NB4 (cell line): Measurements from ENCODE around the gene CHST14.

Experiments
- DNase-seq: peaks from one replicate; pipeline ENCODE4 v3.0.0; 2010; ENCODE audit warnings: low read depth
- H3K4me3 ChIP-seq: one replicate; pipeline ENCODE4 v1.5.1; 2011; ENCODE audit warnings: mild to moderate bottlenecking, low read depth, low read length, moderate library complexity
- CTCF ChIP-seq: IDR thresholded peaks from one replicate; pipeline ENCODE4 v1.5.1; 2012; ENCODE audit warnings: low read depth, low read length
- MAX ChIP-seq: IDR thresholded peaks from 2 replicates; pipeline ENCODE4 v1.6.1; 2011; ENCODE audit warnings: low read depth, low read length
- MYC ChIP-seq: IDR thresholded peaks from 2 replicates; pipeline ENCODE4 v1.6.1; 2011; ENCODE audit warnings: low read depth, low read length
- POLR2A ChIP-seq: IDR thresholded peaks from 2 replicates; pipeline ENCODE4 v1.6.1; 2011; ENCODE audit warnings: mild to moderate bottlenecking; ENCODE audit not compliant: insufficient read length; ENCODE audit errors: extremely low read depth

Gene CHST14

GRCh38 chr15:40477642-40478327, 7.0 kb downstream of the CHST14 start:
- no peak for DNase-seq
- TF ChIP-seq MAX = no peak
- no peak for TF ChIP-seq POLR2A
- no peak for TF ChIP-seq MYC
- TF ChIP-seq CTCF = no peak
- H3K4me3 ChIP-seq = no peak overlapping the region

GRCh38 chr15:40479024-40479423, 8.2 kb downstream of the CHST14 start:
- no peak for DNase-seq
- TF ChIP-seq POLR2A = no peak
- TF ChIP-seq CTCF = no peak
- TF ChIP-seq MAX = no peak
- TF ChIP-seq MYC = no peak

GRCh38 chr15:40481341-40482074, 10.7 kb downstream of the CHST14 start:
- no peak overlapping the region for H3K4me3 ChIP-seq
- no peak for TF ChIP-seq CTCF
- no peak for TF ChIP-seq MYC
- no peak for TF ChIP-seq MAX
- no peak for TF ChIP-seq POLR2A
- no peak for DNase-seq

More at GRCh38 chr15:40479024-40479423, 8.2 kb downstream of the CHST14 start:
- H3K4me3 ChIP-seq = no peak overlapping the region

GRCh38 chr15:40483919-40484318, 13.1 kb downstream of the CHST14 start:
- DNase-seq = no peak

More at GRCh38 chr15:40483919-40484318, 13.1 kb downstream of the CHST14 start:
- H3K4me3 ChIP-seq = no peak overlapping the region
- TF ChIP-seq CTCF (no peak), MAX (no peak), POLR2A (no peak), MYC (no peak)
